ENCODE results near the gene DOK3.

DNA sequence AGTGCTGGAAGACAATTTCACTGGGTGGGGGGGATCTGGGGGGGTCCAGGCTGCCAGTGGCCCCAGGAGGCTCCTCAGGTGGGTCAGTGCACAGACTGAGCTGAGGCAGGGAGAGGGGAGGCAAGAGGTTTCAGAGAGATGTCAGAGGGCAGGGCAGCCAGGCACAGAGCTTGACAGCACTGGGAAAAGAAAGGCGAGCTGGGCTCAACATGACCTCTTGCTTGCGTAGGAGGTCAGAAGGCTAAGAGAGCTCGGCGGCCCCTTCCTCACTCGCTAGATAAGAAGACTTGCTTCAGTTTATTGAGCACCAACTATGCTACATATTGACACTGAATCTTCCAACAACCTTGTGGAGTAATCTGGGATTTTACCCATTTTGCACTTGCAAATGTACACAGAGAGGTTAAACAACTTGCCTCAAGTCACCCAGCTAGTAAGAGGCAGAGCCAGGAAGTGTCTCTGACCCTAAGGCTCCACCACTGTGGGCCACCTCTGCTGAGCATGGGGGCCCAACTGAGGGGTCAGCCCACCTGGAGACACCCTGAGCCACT lies 15.8 kb downstream of the DOK3 start:
- TF ChIP-seq CTCF (optimal IDR thresholded peaks at IDR 0.05 in 1 of 3, IDR thresholded peaks at IDR 0.05 in 1 of 3, conservative IDR thresholded peaks at IDR 0.05 in 1 of 3; ENCODE audit: extremely low read depth in 1 of 3, insufficient read depth in 2 of 3, low read length in 3 of 3) (no peak), EZH2 (IDR thresholded peaks at IDR 0.05; ENCODE audit: low read length) (no peak)
